GM21447 (cell line): ENCODE results near the gene SLC35B1.
"Not testable (repeated sequence)": the region's sequence is repeated elsewhere in the genome, so short reads cannot be mapped to it uniquely, and the experiment has no call there.

Source experiments
- ATAC-seq: cut with Tn5 transposase; IDR thresholded peaks from one replicate; pipeline ENCODE4 v1.9.1; 2021; ENCODE audit not compliant: unreplicated experiment

Gene SLC35B1

DNA sequence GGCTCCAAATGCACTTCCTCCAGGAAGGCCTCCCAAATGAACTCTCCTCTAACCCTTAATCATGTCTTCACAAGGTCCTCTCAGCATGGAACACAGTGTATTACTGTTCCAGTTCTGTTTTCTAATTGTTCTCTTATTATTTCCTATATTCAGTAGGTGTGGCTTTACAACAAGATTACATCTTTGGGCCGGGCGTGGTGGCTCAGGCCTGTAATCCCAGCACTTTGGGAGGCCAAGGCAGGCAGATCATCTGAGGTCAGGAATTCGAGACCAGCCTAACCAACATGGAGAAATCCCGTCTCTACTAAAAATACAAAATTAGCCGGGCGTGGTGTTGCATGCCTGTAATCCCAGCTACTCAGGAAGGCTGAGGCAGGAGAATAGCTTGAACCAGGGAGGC is 34.1 kb downstream of the SLC35B1 start:
- not testable (repeated sequence) for ATAC-seq

DNA sequence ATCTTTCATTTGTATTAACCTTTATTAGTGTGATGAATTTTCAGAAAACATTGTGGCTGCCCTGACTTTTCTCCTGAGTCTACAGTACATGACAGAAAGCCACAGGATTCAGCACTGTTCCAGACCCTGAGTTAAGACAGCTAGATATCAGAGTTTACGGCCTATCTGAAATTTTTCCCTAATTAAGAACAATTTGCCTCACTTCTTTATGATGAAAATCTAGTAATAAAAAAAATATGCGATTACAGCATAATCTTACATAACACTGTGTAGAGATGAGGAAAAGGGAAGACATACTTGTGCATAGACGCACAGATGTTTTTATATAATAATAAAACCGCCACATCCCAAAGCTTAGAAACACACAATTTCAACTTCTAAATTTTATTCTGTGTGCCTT is 37.1 kb downstream of the SLC35B1 start:
- no peak for ATAC-seq

GRCh38 chr17:49670002-49670401 is 37.8 kb downstream of the SLC35B1 start:
- no peak for ATAC-seq

DNA sequence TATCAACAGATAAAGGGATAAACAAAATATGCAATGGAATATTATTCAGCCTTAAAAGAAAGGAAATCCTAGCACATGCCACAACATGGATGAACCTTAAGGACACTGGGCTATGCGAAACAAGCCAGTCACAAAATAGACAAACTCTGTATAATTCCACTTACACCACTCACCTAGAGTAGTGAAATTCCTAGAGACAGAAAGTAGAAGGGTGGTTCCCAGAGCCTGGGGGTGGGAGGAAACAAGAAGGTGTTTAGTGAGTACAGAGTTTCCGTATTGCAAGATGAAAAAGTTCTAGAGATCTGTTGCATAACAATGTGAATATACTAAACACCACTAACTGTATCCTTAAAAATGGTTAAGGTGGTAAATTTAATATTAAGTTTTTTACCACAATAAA is 39.9 kb downstream of the SLC35B1 start:
- ATAC-seq: no peak

DNA sequence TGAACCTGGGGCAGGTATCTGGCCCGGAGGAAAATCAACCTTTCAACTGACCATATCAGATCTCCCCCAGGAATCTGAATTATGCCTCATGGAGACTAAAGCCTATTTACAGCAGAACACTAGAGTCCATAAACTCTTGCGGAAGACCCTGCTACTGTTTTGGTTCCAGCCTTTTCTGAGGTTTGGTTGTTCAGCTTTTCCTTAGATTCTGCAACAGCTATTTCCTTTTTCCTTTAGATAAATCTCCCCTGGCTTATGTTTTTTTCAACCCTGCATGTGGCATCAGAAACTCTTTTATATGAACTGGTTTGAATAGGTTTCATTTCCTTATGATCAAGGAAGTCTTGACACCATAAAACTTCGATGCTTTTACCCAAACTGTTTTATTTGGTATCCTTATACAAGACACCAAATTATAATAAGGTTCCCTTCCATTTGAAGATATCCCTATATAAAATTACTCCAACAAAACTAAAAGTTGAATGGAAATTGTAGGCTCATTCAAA is 43.0 kb downstream of the SLC35B1 start:
- ATAC-seq: no peak

DNA sequence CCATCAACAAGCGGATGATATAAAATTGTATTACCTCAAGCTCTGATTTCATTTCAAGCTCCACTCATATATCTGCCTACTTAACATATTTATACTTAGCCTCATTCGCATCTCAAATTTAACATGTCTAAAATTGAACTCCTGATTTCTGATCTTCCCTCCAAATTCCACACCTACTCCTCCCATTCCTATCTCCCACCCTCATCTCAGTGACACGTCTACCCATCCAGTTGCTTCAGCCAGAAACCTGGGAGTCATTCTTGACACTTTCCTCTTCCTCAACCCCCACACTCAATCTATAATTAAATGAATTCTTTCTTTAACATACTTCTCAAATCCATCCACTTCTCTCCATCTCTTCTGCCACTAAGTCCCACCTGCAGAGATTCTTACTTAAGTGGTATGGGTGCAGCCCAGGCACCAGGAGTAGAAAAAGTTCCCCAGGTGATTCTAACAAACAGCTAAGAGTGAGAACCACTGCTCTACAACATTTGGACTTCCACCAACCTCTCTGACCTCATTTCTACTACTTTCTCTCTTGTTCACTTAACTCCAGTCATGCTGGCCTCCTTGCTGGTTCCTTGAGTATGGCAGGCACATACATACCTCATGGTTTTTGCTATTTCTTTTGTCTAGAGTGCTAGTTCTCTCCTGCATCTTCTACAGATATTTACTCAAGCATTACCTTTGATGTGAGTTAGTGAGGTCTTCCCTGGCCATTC is 47.9 kb downstream of the SLC35B1 start:
- ATAC-seq: no peak

DNA sequence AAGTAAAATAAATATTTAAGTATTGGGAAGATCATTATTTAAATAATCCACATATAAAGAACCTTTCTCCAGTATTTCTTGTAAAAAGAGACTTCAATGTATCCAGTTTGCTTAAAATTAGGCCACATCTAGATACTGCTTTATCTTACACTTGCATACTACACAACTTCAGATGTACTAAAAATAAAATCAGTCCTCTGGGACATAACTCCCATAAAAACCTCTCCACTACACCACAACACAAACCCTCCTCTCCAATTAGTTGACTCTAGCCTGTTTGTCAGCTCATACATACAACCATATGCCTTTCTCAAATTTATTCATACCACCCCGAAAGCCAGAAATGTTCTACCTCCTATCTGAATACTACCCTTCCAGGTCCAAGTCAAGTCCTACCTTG is 51.5 kb downstream of the SLC35B1 start:
- no peak for ATAC-seq
